Spleen (tissue), 7 donors: Measurements from ENCODE around the gene ETNPPL.

Source experiments
- CTCF ChIP-seq, 11 experiments: fragments of 200-600 bp in 7 of 11; fragments of 450-650 bp in 4 of 11; sonication (generic) in 4 of 11; IDR thresholded peaks in 8 of 11; conservative IDR thresholded peaks in 3 of 11; 1 replicate in 7 of 11; 2 replicates in 4 of 11; pipeline versions ENCODE4 v1.4.0 to v1.8.0; 2016 to 2021; ENCODE audit warnings: antibody characterized with exemption in 11 of 11, inconsistent platforms in 4 of 11, mild to moderate bottlenecking in 1 of 11
- POLR2A ChIP-seq, 3 donors: fragments of 450-650 bp; IDR thresholded peaks; one replicate each; pipeline ENCODE4 v1.5.1; 2017; ENCODE audit warnings: antibody characterized with exemption in 3 of 3, mild to moderate bottlenecking in 1 of 3
- POLR2AphosphoS5 ChIP-seq, 3 donors: sonication (generic); formaldehyde crosslinking; IDR thresholded peaks; one replicate each; pipeline ENCODE4 v1.5.1; 2017; ENCODE audit warnings: antibody characterized with exemption in 3 of 3
- donor health status: DM: no; HTN: no; CAD: no; lungs with moderate emphysema.
- donor health status: DM: no; HTN: no; CAD: no.
- donor health status: DM: no; HTN: no; CAD: no.

- TF ChIP-seq POLR2AphosphoS5 (IDR thresholded peaks at IDR 0.05): no peak
- TF ChIP-seq CTCF (IDR thresholded peaks at IDR 0.05 in 8 of 11, conservative IDR thresholded peaks at IDR 0.05 in 3 of 11): no peak
- TF ChIP-seq POLR2A (IDR thresholded peaks at IDR 0.05): no peak
These were observed 56.6 kb downstream of the ETNPPL start for GRCh38 chr4:108706289-108706688.
